Measurements from ENCODE around the gene ALKBH7. TPM values are rescaled to one million over a fixed set of nuclear protein-coding genes. Genes with fewer than 3 reads are reported as not detected.

ALKBH7 gene
- total and polyA plus RNA-seq, 2 of the 13 experiments (the other 11 are each of a cell fraction or from before 2014, with no cell fraction given): 29.6 to 45.9 TPM

- TF ChIP-seq ZNF276 (CRISPR knock-in tag; IDR thresholded peaks at IDR 0.05; ENCODE audit: low read depth): no peak
- TF ChIP-seq ARID5B (CRISPR knock-in tag; IDR thresholded peaks at IDR 0.05): no peak
- TF ChIP-seq BCL6 (CRISPR knock-in tag; IDR thresholded peaks at IDR 0.05): no peak
- no peak for TF ChIP-seq ZBTB39 (CRISPR knock-in tag; IDR thresholded peaks at IDR 0.05)
- TF ChIP-seq ZBTB40 (IDR thresholded peaks at IDR 0.05): no peak
- TF ChIP-seq ZBTB40 (CRISPR knock-in tag; IDR thresholded peaks at IDR 0.05): no peak
- TF ChIP-seq RAD21 (CRISPR knock-in tag; IDR thresholded peaks at IDR 0.05): peak; percentile 13; the same call in 1 of the 2 replicates
- no peak for TF ChIP-seq ZSCAN20 (CRISPR knock-in tag; IDR thresholded peaks at IDR 0.05; ENCODE audit: borderline replicate concordance)
- no peak for TF ChIP-seq ZNF605 (CRISPR knock-in tag; IDR thresholded peaks at IDR 0.05)
- TF ChIP-seq ZNF354B (CRISPR knock-in tag; IDR thresholded peaks at IDR 0.05): no peak
- peak; percentile 57; the same call in 1 of the 2 replicates for TF ChIP-seq HOXA5 (CRISPR knock-in tag; IDR thresholded peaks at IDR 0.05)
- TF ChIP-seq RARG (CRISPR knock-in tag; IDR thresholded peaks at IDR 0.05; ENCODE audit: low read depth): no peak
Observed at GRCh38 chr19:6424195-6424938, 51.8 kb downstream of the ALKBH7 start, which contains the start of gene KHSRP (continued).
